Chondrocyte (in vitro differentiated cells): ENCODE results near the gene ARID4B. TPM values are rescaled to one million over a fixed set of nuclear protein-coding genes. Genes with fewer than 3 reads are reported as not detected.
"Not testable (repeated sequence)": the region's sequence is repeated elsewhere in the genome, so short reads cannot be mapped to it uniquely, and the experiment has no call there.

Source experiments
- DNase-seq: peaks from one replicate; pipeline ENCODE4 v3.0.0; 2021; ENCODE audit warnings: mixed read lengths, low spot score
- H3K27ac Mint-ChIP-seq: one replicate; pipeline ENCODE4 v1.8.0; 2021; ENCODE audit warnings: mild to moderate bottlenecking, moderate library complexity, mixed read lengths; ENCODE audit not compliant: unreplicated experiment
- H3K27me3 Mint-ChIP-seq: 2 replicates; pipeline ENCODE4 v1.8.0; 2021; ENCODE audit warnings: low read depth, mixed read lengths
- H3K36me3 Mint-ChIP-seq: 2 replicates; pipeline ENCODE4 v1.8.0; 2021; ENCODE audit warnings: low read depth, mixed read lengths
- H3K4me1 Mint-ChIP-seq: 2 replicates; pipeline ENCODE4 v1.8.0; 2021; ENCODE audit warnings: low read depth, mild to moderate bottlenecking, mixed read lengths
- H3K4me3 Mint-ChIP-seq: one replicate; pipeline ENCODE4 v1.8.0; 2021; ENCODE audit warnings: mild to moderate bottlenecking, moderate library complexity, mixed read lengths; ENCODE audit not compliant: unreplicated experiment
- H3K9me3 Mint-ChIP-seq: 2 replicates; pipeline ENCODE4 v1.8.0; 2021; ENCODE audit warnings: low read depth, mixed read lengths
- CTCF ChIP-seq: fragments of 200-600 bp; sonication (generic); IDR thresholded peaks from 2 replicates; pipeline ENCODE4 v1.5.0; 2021; ENCODE audit warnings: antibody characterized with exemption, mild to moderate bottlenecking, moderate library complexity
- total RNA-seq: library from RNA; stranded (reverse); gene quantifications from 3 replicates; pipeline ENCODE4 v1.2.1, GENCODE V29; 2021

ARID4B gene
- total RNA-seq, 1 donor from 2014 or later: 26.5 TPM

- no peak for TF ChIP-seq CTCF
- DNase-seq: no peak
- Mint-ChIP-seq H3K4me3 (no peak overlapping the region), H3K36me3 (peaks cover 18% of the 10 kb centered on the region), H3K27ac (peak overlapping the region; percentile 34), H3K4me1 (no peaks in the 10 kb centered on the region), H3K27me3 (no peaks in the 10 kb centered on the region), H3K9me3 (no peaks in the 10 kb centered on the region)
Measured at GRCh38 chr1:235206533-235207208, 121.3 kb downstream of the ARID4B start.

- no peaks in the 10 kb centered on the region for H3K9me3 Mint-ChIP-seq
- peaks cover 15% of the 10 kb centered on the region for H3K36me3 Mint-ChIP-seq
- DNase-seq: no peak
Measured at GRCh38 chr1:235205687-235206086, 122.3 kb downstream of the ARID4B start.

GRCh38 chr1:235203428-235203827 is 124.6 kb downstream of the ARID4B start:
- peaks cover 13% of the 10 kb centered on the region for H3K36me3 Mint-ChIP-seq
- no peaks in the 10 kb centered on the region for H3K9me3 Mint-ChIP-seq

More at GRCh38 chr1:235205687-235206086, 122.3 kb downstream of the ARID4B start:
- no peak for TF ChIP-seq CTCF
- Mint-ChIP-seq H3K4me1 (no peaks in the 10 kb centered on the region), H3K4me3 (no peak overlapping the region), H3K27ac (no peak overlapping the region), H3K27me3 (no peaks in the 10 kb centered on the region)

GRCh38 chr1:235202447-235202846 is 125.5 kb downstream of the ARID4B start:
- H3K27me3 Mint-ChIP-seq, DNase-seq, H3K27ac Mint-ChIP-seq, H3K9me3 Mint-ChIP-seq, H3K4me3 Mint-ChIP-seq, H3K4me1 Mint-ChIP-seq: not testable (repeated sequence)
- peaks cover 13% of the 10 kb centered on the region for H3K36me3 Mint-ChIP-seq

More at GRCh38 chr1:235203428-235203827, 124.6 kb downstream of the ARID4B start:
- Mint-ChIP-seq H3K27me3 (no peaks in the 10 kb centered on the region), H3K4me3 (no peak overlapping the region), H3K4me1 (peaks cover 7% of the 10 kb centered on the region), H3K27ac (no peak overlapping the region)
- TF ChIP-seq CTCF: no peak
- DNase-seq: no peak

- Mint-ChIP-seq H3K4me3 (no peak overlapping the region), H3K27me3 (no peaks in the 10 kb centered on the region), H3K4me1 (peaks cover 7% of the 10 kb centered on the region), H3K36me3 (no peaks in the 10 kb centered on the region), H3K27ac (peak overlapping the region; percentile 74), H3K9me3 (no peaks in the 10 kb centered on the region)
- peak; percentile 79 for TF ChIP-seq CTCF
- DNase-seq: no peak
Measured at GRCh38 chr1:235199441-235199840, 128.5 kb downstream of the ARID4B start.

GRCh38 chr1:235190431-235190830 is 137.5 kb downstream of the ARID4B start:
- Mint-ChIP-seq H3K27me3 (no peaks in the 10 kb centered on the region), H3K9me3 (no peaks in the 10 kb centered on the region), H3K4me3 (no peak overlapping the region), H3K36me3 (peaks cover 5% of the 10 kb centered on the region), H3K4me1 (peaks cover 6% of the 10 kb centered on the region), H3K27ac (no peak overlapping the region)
- no peak for DNase-seq
- no peak for TF ChIP-seq CTCF
